Pancreas (tissue), 10 donors: ENCODE measurements around the gene MT1G. TPM values are rescaled to one million over a fixed set of nuclear protein-coding genes. Genes with fewer than 3 reads are reported as not detected.
"Not testable (repeated sequence)": the region's sequence is repeated elsewhere in the genome, so short reads cannot be mapped to it uniquely, and the experiment has no call there.

Experiments
- ATAC-seq, 4 donors: fragments of 200-7000 bp; cut with Tn5 transposase; one replicate each; pipeline versions ENCODE4 v1.8.0 to v1.9.1; 2020; ENCODE audit warnings: mild to moderate bottlenecking in 4 of 4, moderate library complexity in 4 of 4
- DNase-seq, 6 donors: peaks; one replicate each; pipeline ENCODE4 v3.0.0-alpha.2; 2020
- FAIRE-seq: peaks from 2 replicates; lab custom pipeline; 2012; peaks lifted over from hg19 to GRCh38; lab: Jason Lieb, UNC
- H3K27ac ChIP-seq, 4 donors: fragments of 200-600 bp; sonication (generic); 1 replicate in 3 of 4; 2 replicates in 1 of 4; pipeline versions ENCODE4 v1.5.0 to v1.8.0; 2020
- H3K27me3 ChIP-seq, 4 donors: fragments of 200-600 bp; one replicate each; pipeline ENCODE4 v1.8.0; 2021
- H3K36me3 ChIP-seq, 3 donors: fragments of 200-600 bp; sonication (generic) in 1 of 3; one replicate each; pipeline versions ENCODE4 v1.5.0 to v1.8.0; 2020 to 2021
- H3K4me1 ChIP-seq, 3 donors: fragments of 200-600 bp; one replicate each; pipeline ENCODE4 v1.8.0; 2021
- H3K4me3 ChIP-seq, 4 donors: fragments of 200-600 bp; sonication (generic) in 2 of 4; one replicate each; pipeline versions ENCODE4 v1.5.0 to v1.8.0; 2020 to 2021
- H3K9me3 ChIP-seq, 4 donors: fragments of 200-600 bp; one replicate each; pipeline ENCODE4 v1.8.0; 2021
- CTCF ChIP-seq, 4 donors: fragments of 200-600 bp; sonication (generic) in 3 of 4; IDR thresholded peaks; one replicate each; pipeline versions ENCODE4 v1.5.0 to v1.8.0; 2021; ENCODE audit warnings: antibody characterized with exemption in 4 of 4
- WGBS, 2 donors: extraction: QIAGEN DNeasy Blood & Tissue Kit; methylation state at CpG; one replicate each; pipeline ENCODE4 v1.1.7; 2013; 5-methylcytosine and 5-hydroxymethylcytosine counted together
- intact Hi-C, 3 donors: fragments of 100-400 bp; cut with DNase I; formaldehyde crosslinking; loops; one replicate each; pipeline versions ENCODE4 v1.11.1 to v1.14.2; 2022
- polyA plus RNA-seq, 2 donors: library from polyadenylated mRNA; stranded (reverse); fragments of 200-250 nt; gene quantifications; one replicate each; pipeline ENCODE4 v1.2.3, GENCODE V29; 2013
- total RNA-seq, 6 donors: library from RNA; stranded (reverse); fragmentation: NEBNext Ultra II Directional in 4 of 6; extraction: Animal tissue kit (Norgen Biotek cat#: 25700) in 4 of 6; gene quantifications; one replicate each; pipeline versions ENCODE4 v1.2.1 to v1.2.4, GENCODE V29; 2021 to 2023
- donor health status: healthy with polysubstance abuse.
- donor health status: DM: no; HTN: no; CAD: no; lungs with moderate emphysema.
- donor health status: DM: no; HTN: no; CAD: no.
- donor health status: control.
- donor health status: control.
- donor health status: Bipolar disorder and iron deficiency.
- donor health status: DM: yes; HTN: yes; CAD: no.
- donor health status: DM: no; HTN: no; CAD: no.
- donor health status: DM: no; HTN: no; CAD: no.
- donor health status: DM: yes; HTN: yes; CAD: no.

Gene MT1G
- total and polyA plus RNA-seq, 8 donors, result 76.9 to 766 (median 195) TPM

GRCh38 chr16:56673921-56674320 lies 6.1 kb upstream of the MT1G start:
- no peaks in the 10 kb centered on the region for H3K27me3 ChIP-seq
- FAIRE-seq (no peak), ATAC-seq (peak in 3 of 4 donors; percentile 22 to 68 (median 54)), DNase-seq (peak in 1 of 6 donors; percentile 66)
- H3K4me1 ChIP-seq, result peaks cover 0 to 6% (median 3%) of the 10 kb centered on the region in 3 donors
- TF ChIP-seq CTCF (IDR thresholded peaks at IDR 0.05), result peak in 3 of 4 donors; percentile 18 to 54 (median 49)
- H3K9me3 ChIP-seq, result no peaks in the 10 kb centered on the region
- 33 to 37% methylated on average over 12 of the region's 12 CpGs for WGBS, 2 donors
- intact Hi-C loops, result no loop called here
- no peaks in the 10 kb centered on the region for H3K36me3 ChIP-seq
- no peak overlapping the region for H3K27ac ChIP-seq
- no peak overlapping the region for H3K4me3 ChIP-seq

DNA sequence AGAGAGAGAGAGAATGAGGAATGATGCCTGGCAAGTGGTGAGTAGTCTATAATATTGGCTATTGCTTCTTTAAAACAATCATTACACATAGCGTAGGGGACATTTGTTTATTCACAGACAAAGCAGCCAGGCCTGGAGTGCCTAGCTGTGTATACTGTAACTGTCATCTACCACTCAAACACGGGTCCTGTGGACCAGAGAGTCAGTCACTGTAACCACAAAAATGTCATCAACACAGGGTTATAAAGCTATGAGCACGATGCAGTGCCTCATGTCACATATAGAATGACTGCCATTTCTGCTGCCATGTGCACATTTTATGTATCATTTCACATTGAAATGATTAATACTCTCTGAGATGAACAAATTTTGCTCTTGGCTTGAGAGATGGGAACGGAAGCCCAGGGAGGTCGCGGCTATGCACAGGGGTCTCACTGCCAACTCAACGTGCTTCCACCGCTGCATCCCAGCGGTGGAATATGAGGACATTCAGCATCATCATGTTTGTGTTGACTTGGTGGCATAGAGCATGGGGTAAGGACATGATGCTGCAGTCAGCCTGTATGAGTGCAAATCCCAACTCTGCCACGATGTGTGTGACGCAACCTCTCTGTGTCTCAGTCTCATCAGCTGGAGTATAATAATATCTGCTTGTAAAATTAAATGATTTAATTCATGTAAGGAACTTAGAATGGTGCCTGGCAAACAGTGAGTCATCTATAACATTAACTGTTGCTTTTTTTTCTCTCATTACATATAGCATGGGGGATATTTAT lies 5.1 kb upstream of the MT1G start:
- DNase-seq (no peak), FAIRE-seq (no peak), ATAC-seq (no peak)
- TF ChIP-seq CTCF (IDR thresholded peaks at IDR 0.05), result no peak
- intact Hi-C loops, result no loop called here
- Histone ChIP-seq H3K27ac (no peak overlapping the region), H3K4me3 (no peak overlapping the region), H3K27me3 (no peaks in the 10 kb centered on the region), H3K4me1 (peaks cover 1 to 4% (median 3%) of the 10 kb centered on the region in 3 donors), H3K36me3 (no peaks in the 10 kb centered on the region), H3K9me3 (no peaks in the 10 kb centered on the region)
- WGBS, 2 donors, result 87 to 88% methylated on average over 11 of the region's 11 CpGs

DNA sequence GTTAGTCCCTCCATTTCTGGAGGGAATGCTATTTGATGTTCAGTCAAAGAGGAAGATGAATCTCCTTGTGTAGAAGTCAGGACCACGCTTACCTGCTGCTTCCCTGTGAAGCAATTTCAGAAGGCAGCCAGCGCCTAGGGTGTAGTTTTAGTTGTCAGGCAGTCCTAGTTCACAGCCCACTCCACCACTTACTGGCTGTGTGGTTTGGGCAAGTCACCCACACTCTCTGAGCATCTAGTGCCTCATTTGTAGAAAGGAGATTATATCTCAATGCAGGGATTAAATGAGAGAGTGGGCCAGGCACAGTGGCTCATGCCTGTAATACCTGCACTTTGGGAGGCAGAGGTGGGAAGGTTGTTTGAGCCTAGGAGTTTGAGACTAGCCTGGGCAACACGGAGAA lies 4.3 kb upstream of the MT1G start:
- intact Hi-C loops, ATAC-seq, H3K27me3 ChIP-seq, H3K27ac ChIP-seq, H3K36me3 ChIP-seq, H3K4me1 ChIP-seq, H3K4me3 ChIP-seq, FAIRE-seq, H3K9me3 ChIP-seq, DNase-seq: not testable (repeated sequence)
- WGBS, 2 donors, result 71 to 85% methylated on average over 3 of the region's 3 CpGs

DNA sequence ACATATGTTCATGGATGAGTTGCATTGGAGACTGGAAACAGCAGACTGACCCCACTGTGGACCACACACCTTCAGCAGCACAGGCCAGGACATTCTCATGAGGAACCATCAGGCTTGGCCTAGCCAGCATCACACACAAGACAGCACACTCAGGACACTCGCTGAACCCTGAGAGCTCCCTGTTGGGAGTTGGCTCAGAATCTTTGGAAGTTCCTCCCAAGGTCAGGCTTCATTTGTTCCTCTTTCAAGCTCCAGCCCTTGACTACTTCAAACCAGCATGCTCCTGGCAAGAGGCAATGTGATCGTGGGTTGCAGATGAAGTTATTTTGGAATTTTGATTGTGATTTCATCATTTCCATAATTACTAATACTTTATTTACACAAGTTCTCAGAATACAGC lies 3.8 kb upstream of the MT1G start:
- H3K27me3 ChIP-seq, H3K9me3 ChIP-seq, H3K4me1 ChIP-seq, DNase-seq, FAIRE-seq, intact Hi-C loops, H3K27ac ChIP-seq, ATAC-seq, H3K4me3 ChIP-seq, H3K36me3 ChIP-seq: not testable (repeated sequence)
- WGBS, 2 donors, result 33 to 47% methylated on average over 2 of the region's 2 CpGs

- intact Hi-C loops, result no loop called here
- no peak for FAIRE-seq
Observed at GRCh38 chr16:56670620-56670934, 2.7 kb upstream of the MT1G start.

More at GRCh38 chr16:56670620-56670934, 2.7 kb upstream of the MT1G start:
- H3K27me3 ChIP-seq, result no peaks in the 10 kb centered on the region
- no peak for TF ChIP-seq CTCF (IDR thresholded peaks at IDR 0.05)
- WGBS, 2 donors, result 41 to 75% methylated on average over 2 of the region's 2 CpGs
- no peak overlapping the region for H3K27ac ChIP-seq
- H3K4me1 ChIP-seq, result peaks cover 0 to 4% (median 2%) of the 10 kb centered on the region in 3 donors
- no peak for ATAC-seq
- H3K9me3 ChIP-seq, result no peaks in the 10 kb centered on the region
- H3K4me3 ChIP-seq, result peak overlapping the region in 2 of 4 donors; percentile 8 to 37
- no peak for DNase-seq
- H3K36me3 ChIP-seq, result no peaks in the 10 kb centered on the region
